ENCODE results near the gene RASA3.

Gene RASA3

GRCh38 chr13:114055766-114056165, 76.7 kb downstream of the RASA3 start:
- Histone ChIP-seq H3K4me1 (ENCODE audit: control insufficient read depth, low read depth, low read length) (peaks cover 3% of the 10 kb centered on the region), H3K9me3 (ENCODE audit: control insufficient read depth, low read depth, low read length) (no peaks in the 10 kb centered on the region), H3K4me3 (ENCODE audit: low read length) (no peak overlapping the region), H3K27ac (ENCODE audit: low read length) (no peak overlapping the region), H3K9ac (ENCODE audit: low read length) (no peak overlapping the region), H3K27me3 (ENCODE audit: control insufficient read depth, insufficient read depth, low read length) (no peaks in the 10 kb centered on the region), H3K36me3 (ENCODE audit: control insufficient read depth, low read depth, low read length) (no peaks in the 10 kb centered on the region)

DNA sequence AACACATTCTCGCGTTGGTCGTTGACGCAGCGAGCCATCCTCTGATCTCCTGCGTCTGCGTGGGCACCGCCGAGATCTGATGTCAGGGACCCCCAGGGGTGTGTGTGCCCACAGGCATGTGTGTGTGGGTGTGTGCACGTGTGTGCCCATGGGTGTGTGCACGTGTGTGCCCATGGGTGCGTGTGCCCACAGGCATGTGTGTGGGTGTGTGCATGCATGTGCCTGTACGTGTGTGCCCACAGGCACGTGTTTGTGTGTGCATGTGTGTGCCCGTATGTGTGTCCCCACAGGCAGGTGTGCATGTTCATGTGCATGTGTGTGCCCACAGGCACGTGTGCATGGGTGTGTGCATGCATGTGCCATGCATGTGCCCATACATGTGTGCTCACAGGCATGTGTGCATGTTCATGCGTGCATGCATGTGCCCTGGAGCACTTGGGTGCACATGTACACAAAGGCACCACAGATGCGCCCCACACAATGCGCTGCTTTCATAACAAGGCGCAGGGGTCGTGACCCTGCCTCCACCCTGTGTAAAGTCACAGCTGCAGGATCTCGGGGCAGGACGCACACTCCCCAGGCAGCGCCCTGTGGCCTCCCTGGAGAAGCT, 77.5 kb downstream of the RASA3 start:
- no peaks in the 10 kb centered on the region for H3K36me3 ChIP-seq (ENCODE audit: control insufficient read depth, low read depth, low read length)
- peaks cover 3% of the 10 kb centered on the region for H3K4me1 ChIP-seq (ENCODE audit: control insufficient read depth, low read depth, low read length)
- H3K9ac ChIP-seq (ENCODE audit: low read length) = no peak overlapping the region
- no peaks in the 10 kb centered on the region for H3K27me3 ChIP-seq (ENCODE audit: control insufficient read depth, insufficient read depth, low read length)
- H3K27ac ChIP-seq (ENCODE audit: low read length) = no peak overlapping the region
- no peaks in the 10 kb centered on the region for H3K9me3 ChIP-seq (ENCODE audit: control insufficient read depth, low read depth, low read length)
- no peak overlapping the region for H3K4me3 ChIP-seq (ENCODE audit: low read length)

- Histone ChIP-seq H3K9ac (ENCODE audit: low read length) (no peak overlapping the region), H3K9me3 (ENCODE audit: control insufficient read depth, low read depth, low read length) (no peaks in the 10 kb centered on the region), H3K27me3 (ENCODE audit: control insufficient read depth, insufficient read depth, low read length) (no peaks in the 10 kb centered on the region), H3K36me3 (ENCODE audit: control insufficient read depth, low read depth, low read length) (no peaks in the 10 kb centered on the region), H3K4me1 (ENCODE audit: control insufficient read depth, low read depth, low read length) (peaks cover 3% of the 10 kb centered on the region), H3K4me3 (ENCODE audit: low read length) (no peak overlapping the region), H3K27ac (ENCODE audit: low read length) (no peak overlapping the region)
Observed at GRCh38 chr13:114054264-114054663, 78.2 kb downstream of the RASA3 start.

DNA sequence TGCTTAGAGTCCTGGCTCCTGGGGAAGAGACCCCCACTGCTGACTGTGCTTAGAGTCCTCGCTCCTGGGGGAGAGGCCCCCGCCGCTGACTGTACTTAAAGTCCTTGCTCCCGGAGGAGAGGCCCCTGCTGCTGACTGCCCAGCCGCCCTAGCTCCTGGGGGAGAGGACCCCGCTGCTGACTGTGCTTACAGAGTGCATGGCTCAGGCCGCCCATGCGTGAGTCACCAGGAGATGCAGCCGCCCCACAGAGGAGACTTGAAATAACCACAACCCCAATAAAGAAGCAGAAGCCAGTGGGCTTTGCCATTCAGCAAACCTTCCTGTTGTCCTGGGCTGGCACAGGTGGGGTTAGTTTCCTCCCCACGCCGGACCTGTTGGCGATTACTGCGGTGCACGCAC, 79.4 kb downstream of the RASA3 start:
- peaks cover 6% of the 10 kb centered on the region for H3K4me1 ChIP-seq (ENCODE audit: control insufficient read depth, low read depth, low read length)
- H3K9ac ChIP-seq (ENCODE audit: low read length) = no peak overlapping the region
- no peak overlapping the region for H3K27ac ChIP-seq (ENCODE audit: low read length)
- no peaks in the 10 kb centered on the region for H3K9me3 ChIP-seq (ENCODE audit: control insufficient read depth, low read depth, low read length)
- H3K36me3 ChIP-seq (ENCODE audit: control insufficient read depth, low read depth, low read length) = no peaks in the 10 kb centered on the region
- H3K4me3 ChIP-seq (ENCODE audit: low read length) = no peak overlapping the region
- H3K27me3 ChIP-seq (ENCODE audit: control insufficient read depth, insufficient read depth, low read length) = no peaks in the 10 kb centered on the region

GRCh38 chr13:114050536-114051450, 81.6 kb downstream of the RASA3 start:
- no peaks in the 10 kb centered on the region for H3K36me3 ChIP-seq (ENCODE audit: control insufficient read depth, low read depth, low read length)
- peaks cover 3% of the 10 kb centered on the region for H3K4me1 ChIP-seq (ENCODE audit: control insufficient read depth, low read depth, low read length)
- H3K4me3 ChIP-seq (ENCODE audit: low read length) = no peak overlapping the region
- H3K27me3 ChIP-seq (ENCODE audit: control insufficient read depth, insufficient read depth, low read length) = no peaks in the 10 kb centered on the region
- no peak overlapping the region for H3K27ac ChIP-seq (ENCODE audit: low read length)
- H3K9me3 ChIP-seq (ENCODE audit: control insufficient read depth, low read depth, low read length) = no peaks in the 10 kb centered on the region
- no peak overlapping the region for H3K9ac ChIP-seq (ENCODE audit: low read length)

GRCh38 chr13:114049626-114050101, 82.8 kb downstream of the RASA3 start:
- H3K9me3 ChIP-seq (ENCODE audit: control insufficient read depth, low read depth, low read length) = no peaks in the 10 kb centered on the region
- H3K27ac ChIP-seq (ENCODE audit: low read length) = no peak overlapping the region
- no peaks in the 10 kb centered on the region for H3K36me3 ChIP-seq (ENCODE audit: control insufficient read depth, low read depth, low read length)
- no peak overlapping the region for H3K4me3 ChIP-seq (ENCODE audit: low read length)
- H3K9ac ChIP-seq (ENCODE audit: low read length) = no peak overlapping the region
- no peaks in the 10 kb centered on the region for H3K27me3 ChIP-seq (ENCODE audit: control insufficient read depth, insufficient read depth, low read length)
- H3K4me1 ChIP-seq (ENCODE audit: control insufficient read depth, low read depth, low read length) = peaks cover 4% of the 10 kb centered on the region

DNA sequence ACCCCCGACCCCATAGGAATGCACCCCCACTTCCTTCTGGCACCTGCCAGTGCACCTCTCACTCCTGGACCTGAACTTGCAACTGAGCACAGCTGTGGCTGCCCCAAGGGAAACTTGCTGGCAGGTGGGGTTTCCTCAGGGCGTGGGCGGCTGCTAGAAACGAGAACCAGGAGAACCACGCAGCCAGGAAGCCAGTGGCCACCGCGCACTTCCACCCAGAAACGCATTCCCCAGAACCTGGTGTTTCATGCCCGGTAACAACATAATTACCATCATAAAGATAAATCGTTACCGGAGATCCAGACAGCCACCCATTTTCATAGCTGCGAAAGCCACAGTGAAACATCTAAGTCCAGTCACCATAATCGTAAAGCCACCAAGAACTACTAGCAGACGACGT, 83.4 kb downstream of the RASA3 start:
- no peak overlapping the region for H3K4me3 ChIP-seq (ENCODE audit: low read length)
- H3K9ac ChIP-seq (ENCODE audit: low read length) = no peak overlapping the region
- peaks cover 6% of the 10 kb centered on the region for H3K4me1 ChIP-seq (ENCODE audit: control insufficient read depth, low read depth, low read length)
- no peaks in the 10 kb centered on the region for H3K9me3 ChIP-seq (ENCODE audit: control insufficient read depth, low read depth, low read length)
- no peak overlapping the region for H3K27ac ChIP-seq (ENCODE audit: low read length)
- no peaks in the 10 kb centered on the region for H3K27me3 ChIP-seq (ENCODE audit: control insufficient read depth, insufficient read depth, low read length)
- no peaks in the 10 kb centered on the region for H3K36me3 ChIP-seq (ENCODE audit: control insufficient read depth, low read depth, low read length)

- Histone ChIP-seq H3K9me3 (ENCODE audit: control insufficient read depth, low read depth, low read length) (no peaks in the 10 kb centered on the region), H3K36me3 (ENCODE audit: control insufficient read depth, low read depth, low read length) (no peaks in the 10 kb centered on the region), H3K9ac (ENCODE audit: low read length) (no peak overlapping the region), H3K27me3 (ENCODE audit: control insufficient read depth, insufficient read depth, low read length) (no peaks in the 10 kb centered on the region), H3K4me3 (ENCODE audit: low read length) (no peak overlapping the region), H3K4me1 (ENCODE audit: control insufficient read depth, low read depth, low read length) (peaks cover 6% of the 10 kb centered on the region), H3K27ac (ENCODE audit: low read length) (no peak overlapping the region)
Observed at GRCh38 chr13:114048443-114048842, 84.0 kb downstream of the RASA3 start.

DNA sequence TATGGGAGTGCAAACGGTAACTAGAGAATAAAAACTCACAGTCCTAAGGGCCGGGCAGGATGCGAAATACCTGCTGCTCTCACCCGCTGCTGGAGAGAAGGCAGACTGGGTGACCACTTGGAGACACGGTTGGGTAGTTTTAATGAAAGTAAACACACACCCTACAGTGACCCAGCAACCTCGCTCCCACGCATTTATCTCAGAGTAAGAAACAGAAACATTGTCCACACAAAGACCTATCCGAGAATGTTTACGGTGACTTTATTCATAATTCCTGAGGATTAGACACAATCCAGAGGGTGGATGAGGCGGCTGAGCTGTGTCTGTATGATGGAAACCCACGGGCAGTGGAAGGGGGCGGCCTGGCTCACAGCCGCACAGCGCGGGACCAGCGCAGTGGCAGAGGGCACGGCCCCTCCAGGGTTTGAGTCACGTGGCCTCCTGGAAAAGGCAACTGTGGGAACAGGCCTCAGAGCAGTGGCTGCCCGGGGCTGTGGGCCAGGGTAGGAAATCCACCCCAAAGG, 85.0 kb downstream of the RASA3 start:
- peaks cover 11% of the 10 kb centered on the region for H3K4me1 ChIP-seq (ENCODE audit: control insufficient read depth, low read depth, low read length)
- no peaks in the 10 kb centered on the region for H3K36me3 ChIP-seq (ENCODE audit: control insufficient read depth, low read depth, low read length)
- H3K4me3 ChIP-seq (ENCODE audit: low read length) = no peak overlapping the region
- H3K9ac ChIP-seq (ENCODE audit: low read length) = no peak overlapping the region
- H3K9me3 ChIP-seq (ENCODE audit: control insufficient read depth, low read depth, low read length) = no peaks in the 10 kb centered on the region
- no peaks in the 10 kb centered on the region for H3K27me3 ChIP-seq (ENCODE audit: control insufficient read depth, insufficient read depth, low read length)
- H3K27ac ChIP-seq (ENCODE audit: low read length) = no peak overlapping the region

- H3K27me3 ChIP-seq (ENCODE audit: control insufficient read depth, insufficient read depth, low read length) = no peaks in the 10 kb centered on the region
- H3K4me3 ChIP-seq (ENCODE audit: low read length) = no peak overlapping the region
- H3K27ac ChIP-seq (ENCODE audit: low read length) = no peak overlapping the region
- no peaks in the 10 kb centered on the region for H3K36me3 ChIP-seq (ENCODE audit: control insufficient read depth, low read depth, low read length)
- H3K9ac ChIP-seq (ENCODE audit: low read length) = no peak overlapping the region
- H3K4me1 ChIP-seq (ENCODE audit: control insufficient read depth, low read depth, low read length) = peaks cover 11% of the 10 kb centered on the region
- H3K9me3 ChIP-seq (ENCODE audit: control insufficient read depth, low read depth, low read length) = no peaks in the 10 kb centered on the region
Observed at GRCh38 chr13:114046431-114046975, 85.9 kb downstream of the RASA3 start.

DNA sequence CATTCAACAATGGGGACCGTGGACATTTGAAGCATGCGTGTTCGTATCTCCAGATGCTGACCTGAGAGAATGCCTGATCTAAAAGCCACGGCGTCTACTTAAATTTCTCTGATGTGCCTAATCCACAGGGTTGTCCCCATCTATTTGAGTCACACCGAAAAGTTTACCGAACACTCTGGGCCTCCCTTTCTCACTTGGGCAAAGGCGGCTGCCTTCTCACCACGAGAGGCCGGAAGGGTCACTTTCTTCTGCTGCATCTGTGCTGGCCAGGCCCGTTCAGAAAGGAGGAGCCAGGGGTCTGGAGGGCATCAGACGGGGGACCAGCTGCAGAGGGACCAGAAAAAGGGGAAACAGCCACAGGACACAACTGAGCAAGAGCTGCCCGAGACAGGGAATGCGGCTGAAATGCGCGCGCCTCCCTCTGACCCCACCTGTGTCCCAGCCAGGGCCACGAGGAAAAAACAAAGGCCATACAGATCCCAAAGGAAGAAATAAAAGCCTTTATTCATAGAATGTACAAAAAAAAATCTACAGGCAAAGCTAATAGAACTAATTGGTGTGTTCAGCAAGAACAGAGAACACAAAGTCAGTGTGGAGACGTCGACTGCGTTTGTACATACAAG, 87.2 kb downstream of the RASA3 start:
- Histone ChIP-seq H3K9ac (ENCODE audit: low read length) (no peak overlapping the region), H3K4me1 (ENCODE audit: control insufficient read depth, low read depth, low read length) (peaks cover 11% of the 10 kb centered on the region)

More for the DNA sequence above, 87.2 kb downstream of the RASA3 start:
- H3K4me3 ChIP-seq (ENCODE audit: low read length) = no peak overlapping the region
- no peaks in the 10 kb centered on the region for H3K9me3 ChIP-seq (ENCODE audit: control insufficient read depth, low read depth, low read length)
- no peaks in the 10 kb centered on the region for H3K27me3 ChIP-seq (ENCODE audit: control insufficient read depth, insufficient read depth, low read length)
- no peak overlapping the region for H3K27ac ChIP-seq (ENCODE audit: low read length)
- H3K36me3 ChIP-seq (ENCODE audit: control insufficient read depth, low read depth, low read length) = no peaks in the 10 kb centered on the region
